HTERT RPE-1 (cell line): ENCODE data around the gene RREB1.

Experiments used
- in situ Hi-C: fragments of 300-500 bp; cut with MboI; formaldehyde crosslinking; loops from 4 replicates; pipeline ENCODE4 v1.14.3; 2020; ENCODE audit warnings: low sequenced_read_pairs

The RREB1 gene

GRCh38 chr6:7240351-7240750 lies 132.6 kb downstream of the RREB1 start:
- in situ Hi-C loops = no loop called here

DNA sequence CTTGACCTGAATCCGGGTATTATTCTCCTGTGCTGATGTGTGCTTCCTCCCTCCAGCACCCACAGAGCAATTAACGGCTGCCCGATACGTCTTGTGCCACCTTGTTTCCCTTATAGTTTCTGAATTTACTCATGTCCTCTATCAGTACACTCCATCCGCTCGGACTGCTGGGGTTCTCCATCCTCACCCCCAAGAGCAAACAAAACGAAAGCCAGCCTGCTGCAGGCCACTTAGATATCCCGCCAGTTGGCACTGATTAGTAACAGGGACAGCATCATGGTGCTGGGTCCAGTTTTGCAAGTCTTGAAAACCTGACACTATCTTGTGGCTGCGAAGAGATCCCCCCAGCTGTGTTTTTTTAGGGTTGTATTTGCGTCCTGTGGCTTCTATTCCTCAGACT lies 133.4 kb downstream of the RREB1 start:
- in situ Hi-C loops = no loop called here

DNA sequence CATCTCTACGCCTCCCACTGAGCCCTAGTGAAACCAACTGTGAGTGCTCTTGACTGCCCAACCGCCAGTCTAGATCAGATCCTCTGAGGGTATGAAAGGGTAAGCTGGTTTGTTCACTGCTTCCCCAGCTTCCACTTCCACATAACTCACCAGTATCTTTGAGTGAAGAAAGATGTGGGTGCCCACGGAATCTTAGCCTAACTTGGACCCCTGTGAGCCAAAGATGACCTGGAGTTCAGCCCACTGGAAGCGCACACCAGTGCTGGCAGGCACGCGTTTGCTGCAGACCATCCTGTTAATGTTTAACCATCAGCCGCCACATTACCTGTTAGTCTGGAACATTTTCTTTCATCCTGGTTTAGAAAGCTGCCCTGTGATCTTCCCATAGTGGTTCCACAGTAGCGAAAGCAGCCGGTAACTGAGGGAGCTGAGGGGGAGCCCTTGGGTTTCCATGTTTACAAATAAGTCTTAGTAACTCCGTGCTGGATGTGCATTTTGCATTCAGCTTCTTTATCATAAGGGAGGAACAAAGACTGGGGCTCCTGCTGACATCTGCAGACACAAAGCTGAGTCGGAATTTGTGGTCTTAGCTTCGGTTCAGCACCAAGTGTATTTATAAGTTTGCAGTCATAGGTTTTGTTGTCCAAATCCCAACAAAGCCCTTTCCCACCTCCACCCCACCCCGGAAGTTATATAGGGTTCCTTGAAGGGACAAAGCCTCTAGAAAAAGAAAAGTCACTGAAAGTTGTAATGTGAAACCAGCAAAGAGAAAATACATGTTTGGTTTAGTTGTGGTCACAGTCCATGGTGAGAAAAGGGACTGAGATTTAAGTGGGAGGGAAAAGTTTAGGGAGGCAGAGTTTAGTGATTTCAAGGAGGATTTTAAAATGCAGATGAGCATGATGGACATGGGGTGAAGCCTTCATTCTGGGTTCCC lies 134.2 kb downstream of the RREB1 start:
- in situ Hi-C loops = no loop called here

DNA sequence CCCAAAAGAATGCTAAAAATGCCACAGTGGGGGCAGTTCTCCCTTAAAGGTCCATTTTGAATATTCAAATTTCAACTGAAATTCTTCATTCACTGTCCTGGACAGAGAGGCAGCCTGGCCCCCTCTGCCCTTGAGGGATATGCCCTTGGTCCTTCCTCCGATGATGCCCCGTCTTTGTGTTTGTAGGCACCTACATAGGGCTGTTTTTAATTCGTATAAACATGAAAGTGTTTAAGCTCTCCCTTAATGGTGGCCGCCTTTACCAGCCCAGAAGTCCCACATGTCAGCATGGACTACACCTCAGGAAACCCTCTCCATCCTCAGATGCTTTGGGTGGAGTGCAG lies 135.0 kb downstream of the RREB1 start:
- in situ Hi-C loops = no loop called here

- in situ Hi-C loops = no loop called here
These were observed 135.6 kb downstream of the RREB1 start for GRCh38 chr6:7243179-7243981.

GRCh38 chr6:7245668-7246393 lies 138.1 kb downstream of the RREB1 start:
- in situ Hi-C loops = no loop called here

- in situ Hi-C loops = no loop called here
These were observed 138.8 kb downstream of the RREB1 start for GRCh38 chr6:7246401-7247178.

- in situ Hi-C loops = no loop called here
These were observed 139.4 kb downstream of the RREB1 start for GRCh38 chr6:7247179-7247456.

GRCh38 chr6:7247828-7248227 lies 140.1 kb downstream of the RREB1 start:
- in situ Hi-C loops = no loop called here

DNA sequence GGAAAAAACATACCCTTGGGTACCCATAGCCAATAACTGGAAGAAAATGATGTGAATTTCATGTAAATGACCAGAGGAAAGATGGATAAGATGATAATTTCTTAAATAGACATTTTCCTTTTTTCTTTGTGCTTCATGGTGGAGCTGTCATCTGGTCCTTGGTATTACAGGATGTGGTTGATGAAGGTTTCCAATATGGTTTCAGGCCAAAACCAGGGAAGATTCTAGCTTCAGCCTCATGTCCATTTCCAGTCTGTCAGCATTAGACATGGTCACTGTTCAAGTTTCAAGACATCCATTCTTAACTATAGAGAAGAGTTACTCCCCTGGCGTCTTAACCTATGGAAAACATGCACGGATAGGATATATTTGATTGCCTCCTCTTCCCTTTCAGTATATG lies 141.6 kb downstream of the RREB1 start:
- in situ Hi-C loops = no loop called here

GRCh38 chr6:7249946-7250643 lies 142.3 kb downstream of the RREB1 start:
- in situ Hi-C loops = no loop called here

DNA sequence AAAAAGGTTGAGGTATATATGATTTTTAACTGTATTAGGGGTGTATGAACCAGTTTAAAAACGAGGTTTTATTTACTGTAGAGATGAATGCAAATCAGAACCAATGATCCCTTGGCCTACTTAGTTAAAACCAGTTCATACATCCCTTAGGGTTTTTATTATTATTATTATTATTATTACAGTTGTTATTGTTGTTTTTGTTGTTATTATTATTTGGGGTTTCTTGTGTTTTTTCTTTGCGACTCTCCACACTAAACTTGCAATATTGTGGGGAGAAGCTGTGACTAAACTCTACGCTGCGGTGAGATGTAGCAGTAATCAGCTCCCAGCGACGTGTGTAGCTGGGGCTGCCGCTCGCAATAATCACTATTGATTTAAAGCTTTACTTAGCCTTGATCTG lies 143.1 kb downstream of the RREB1 start:
- in situ Hi-C loops = no loop called here

- in situ Hi-C loops = no loop called here
These were observed 144.0 kb downstream of the RREB1 start for GRCh38 chr6:7251646-7252260.

GRCh38 chr6:7252390-7252789 lies 144.6 kb downstream of the RREB1 start:
- in situ Hi-C loops = no loop called here

- in situ Hi-C loops = no loop called here
These were observed 147.4 kb downstream of the RREB1 start for GRCh38 chr6:7254980-7255835.

- in situ Hi-C loops = no loop called here
These were observed 148.2 kb downstream of the RREB1 start for GRCh38 chr6:7255918-7256317.

GRCh38 chr6:7256785-7257184 lies 149.0 kb downstream of the RREB1 start:
- in situ Hi-C loops = no loop called here

GRCh38 chr6:7257521-7258230 lies 149.9 kb downstream of the RREB1 start:
- in situ Hi-C loops = no loop called here
